ENCODE measurements around the gene PFKL.

DNA sequence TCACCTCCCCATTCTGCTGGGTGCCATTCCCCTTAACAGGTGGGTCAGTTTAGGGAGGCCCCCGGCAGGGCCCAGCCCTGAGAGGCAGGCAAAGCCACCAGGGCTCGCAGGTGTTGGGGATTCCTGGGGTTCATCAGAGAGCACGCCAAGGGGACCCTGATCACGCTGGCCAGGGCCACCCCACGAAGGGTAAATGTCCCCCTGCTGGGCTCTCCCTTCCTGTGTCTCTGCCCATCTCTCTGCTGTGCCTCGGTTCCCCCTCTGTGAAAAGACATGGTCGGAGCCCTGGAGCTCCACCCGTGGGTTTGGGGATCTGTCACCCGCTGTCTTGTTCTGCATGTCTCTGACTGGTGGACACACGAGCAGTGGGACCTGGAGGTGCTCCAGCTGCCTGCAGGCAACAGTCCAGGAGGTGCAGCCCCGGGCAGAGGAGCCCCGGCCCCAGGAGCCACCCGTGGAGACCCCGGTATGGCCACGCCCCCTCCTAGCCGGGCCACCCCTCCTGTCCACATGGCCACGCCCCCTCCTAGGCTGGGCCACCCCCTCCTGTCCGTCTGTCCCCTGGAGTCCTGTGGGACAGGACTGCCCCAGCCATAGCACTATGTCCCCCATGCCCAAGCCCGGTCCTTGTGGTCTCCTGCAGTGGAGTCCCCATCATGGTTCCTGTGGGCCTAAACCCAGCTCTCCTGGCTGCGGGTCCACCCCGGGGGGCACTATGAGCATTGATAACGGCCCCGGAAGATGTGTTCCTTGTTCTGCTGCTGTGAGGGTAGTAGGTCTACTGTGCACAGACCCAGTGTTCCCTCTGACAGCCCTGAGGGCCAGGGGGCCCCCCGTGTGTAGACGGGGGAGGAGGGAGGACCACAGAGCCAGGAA is 7.7 kb upstream of the PFKL start:
- no peak for TF ChIP-seq POLR2A (IDR thresholded peaks at IDR 0.05)
- TF ChIP-seq, protein P1, sequence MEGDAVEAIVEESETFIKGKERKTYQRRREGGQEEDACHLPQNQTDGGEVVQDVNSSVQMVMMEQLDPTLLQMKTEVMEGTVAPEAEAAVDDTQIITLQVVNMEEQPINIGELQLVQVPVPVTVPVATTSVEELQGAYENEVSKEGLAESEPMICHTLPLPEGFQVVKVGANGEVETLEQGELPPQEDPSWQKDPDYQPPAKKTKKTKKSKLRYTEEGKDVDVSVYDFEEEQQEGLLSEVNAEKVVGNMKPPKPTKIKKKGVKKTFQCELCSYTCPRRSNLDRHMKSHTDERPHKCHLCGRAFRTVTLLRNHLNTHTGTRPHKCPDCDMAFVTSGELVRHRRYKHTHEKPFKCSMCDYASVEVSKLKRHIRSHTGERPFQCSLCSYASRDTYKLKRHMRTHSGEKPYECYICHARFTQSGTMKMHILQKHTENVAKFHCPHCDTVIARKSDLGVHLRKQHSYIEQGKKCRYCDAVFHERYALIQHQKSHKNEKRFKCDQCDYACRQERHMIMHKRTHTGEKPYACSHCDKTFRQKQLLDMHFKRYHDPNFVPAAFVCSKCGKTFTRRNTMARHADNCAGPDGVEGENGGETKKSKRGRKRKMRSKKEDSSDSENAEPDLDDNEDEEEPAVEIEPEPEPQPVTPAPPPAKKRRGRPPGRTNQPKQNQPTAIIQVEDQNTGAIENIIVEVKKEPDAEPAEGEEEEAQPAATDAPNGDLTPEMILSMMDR (IDR thresholded peaks at IDR 0.05 in 4 of 5, conservative IDR thresholded peaks at IDR 0.05 in 1 of 5), result no peak

Data from gastrocnemius medialis (tissue), 4 donors.